Measurements from ENCODE around the gene GNL2. TPM values are rescaled to one million over a fixed set of nuclear protein-coding genes. Genes with fewer than 3 reads are reported as not detected.

The GNL2 gene
- total and polyA plus RNA-seq, 10 of the 15 experiments (the other 5 are each of a cell fraction or from before 2014, with no cell fraction given), result 64.2 to 167 (median 88.2) TPM

- ChIA-PET RAD21 (ENCODE audit: unreplicated experiment) (no interaction called here), SMC1A (ENCODE audit: uncharacterized antibody, unreplicated experiment) (interaction anchor here (0.6 to 1.0 kb wide), 2 partner anchors 14 to 128 kb away, joined by 3 read pairs; no protein-coding TSS in a partner anchor), POLR2A (no interaction called here), CTCF (interaction anchor here (1.0 to 1.3 kb wide), 3 partner anchors 10 to 60 kb away, joined by 3 to 5 read pairs (median 4); no protein-coding TSS in a partner anchor)
- Histone ChIP-seq H3K36me3 (ENCODE audit: control insufficient read depth in 2 of 2, insufficient read depth in 2 of 2, low read length in 1 of 2) (no peaks in the 10 kb centered on the region), H3K9ac (ENCODE audit: control insufficient read depth, insufficient read depth, low read length) (no peak overlapping the region), H3K27me3 (replicated peaks in 1 of 2; ENCODE audit: control insufficient read depth in 2 of 2, insufficient read depth in 2 of 2, low read length in 1 of 2) (no peaks in the 10 kb centered on the region; a peak in 2 of 4 replicates), H2AFZ (ENCODE audit: control insufficient read depth, low read depth, low read length) (no peak overlapping the region), H3K4me1 (ENCODE audit: control insufficient read depth, insufficient read depth, low read length) (no peaks in the 10 kb centered on the region), H3K4me2 (ENCODE audit: control insufficient read depth, insufficient read depth) (no peak overlapping the region), H3K4me3 (no peak overlapping the region), H3K79me2 (ENCODE audit: control insufficient read depth, insufficient read depth, low read length) (no peaks in the 10 kb centered on the region), H3K9me3 (replicated peaks; ENCODE audit: control insufficient read depth, insufficient read depth, low read length) (no peaks in the 10 kb centered on the region), H4K20me1 (ENCODE audit: control insufficient read depth, insufficient read depth) (no peaks in the 10 kb centered on the region), H3K27ac (ENCODE audit: control insufficient read depth, insufficient read depth) (no peak overlapping the region)
- no TSS peak for BruUV-seq (replicated peaks)
- DNase-seq (ENCODE audit: low read depth, low spot score) (no peak), FAIRE-seq (no peak), ATAC-seq (no peak)
- WGBS (ENCODE audit: insufficient coverage, insufficient replicate concordance, low lambda C conversion rate, missing lambda C conversion rate), result 18% methylated on average over 6 of the region's 6 CpGs
- intact Hi-C loops (cut with micrococcal nuclease; ENCODE audit: unreplicated experiment), result no loop called here
- in situ Hi-C loops (cut with MboI), result no loop called here
- TF ChIP-seq TAF1 (IDR thresholded peaks at IDR 0.05; ENCODE audit: borderline replicate concordance, low read depth, low read length), result no peak
- TF ChIP-seq, protein P1, sequence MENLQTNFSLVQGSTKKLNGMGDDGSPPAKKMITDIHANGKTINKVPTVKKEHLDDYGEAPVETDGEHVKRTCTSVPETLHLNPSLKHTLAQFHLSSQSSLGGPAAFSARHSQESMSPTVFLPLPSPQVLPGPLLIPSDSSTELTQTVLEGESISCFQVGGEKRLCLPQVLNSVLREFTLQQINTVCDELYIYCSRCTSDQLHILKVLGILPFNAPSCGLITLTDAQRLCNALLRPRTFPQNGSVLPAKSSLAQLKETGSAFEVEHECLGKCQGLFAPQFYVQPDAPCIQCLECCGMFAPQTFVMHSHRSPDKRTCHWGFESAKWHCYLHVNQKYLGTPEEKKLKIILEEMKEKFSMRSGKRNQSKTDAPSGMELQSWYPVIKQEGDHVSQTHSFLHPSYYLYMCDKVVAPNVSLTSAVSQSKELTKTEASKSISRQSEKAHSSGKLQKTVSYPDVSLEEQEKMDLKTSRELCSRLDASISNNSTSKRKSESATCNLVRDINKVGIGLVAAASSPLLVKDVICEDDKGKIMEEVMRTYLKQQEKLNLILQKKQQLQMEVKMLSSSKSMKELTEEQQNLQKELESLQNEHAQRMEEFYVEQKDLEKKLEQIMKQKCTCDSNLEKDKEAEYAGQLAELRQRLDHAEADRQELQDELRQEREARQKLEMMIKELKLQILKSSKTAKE (IDR thresholded peaks at IDR 0.05; ENCODE audit: low read depth, poor library complexity, severe bottlenecking), result no peak
- no peak for TF ChIP-seq POLR2AphosphoS2 (IDR thresholded peaks at IDR 0.05; ENCODE audit: low read depth, low read length)
- no peak for TF ChIP-seq PBX3 (IDR thresholded peaks at IDR 0.05; ENCODE audit: insufficient replicate concordance, low read depth, low read length)
- no peak for TF ChIP-seq PML (IDR thresholded peaks at IDR 0.05; ENCODE audit: low read length)
- TF ChIP-seq CHD1 (IDR thresholded peaks at IDR 0.05; ENCODE audit: low read depth, low read length), result no peak
- TF ChIP-seq USF2 (IDR thresholded peaks at IDR 0.05; ENCODE audit: borderline replicate concordance, low read depth, low read length), result no peak
- TF ChIP-seq, protein P2, sequence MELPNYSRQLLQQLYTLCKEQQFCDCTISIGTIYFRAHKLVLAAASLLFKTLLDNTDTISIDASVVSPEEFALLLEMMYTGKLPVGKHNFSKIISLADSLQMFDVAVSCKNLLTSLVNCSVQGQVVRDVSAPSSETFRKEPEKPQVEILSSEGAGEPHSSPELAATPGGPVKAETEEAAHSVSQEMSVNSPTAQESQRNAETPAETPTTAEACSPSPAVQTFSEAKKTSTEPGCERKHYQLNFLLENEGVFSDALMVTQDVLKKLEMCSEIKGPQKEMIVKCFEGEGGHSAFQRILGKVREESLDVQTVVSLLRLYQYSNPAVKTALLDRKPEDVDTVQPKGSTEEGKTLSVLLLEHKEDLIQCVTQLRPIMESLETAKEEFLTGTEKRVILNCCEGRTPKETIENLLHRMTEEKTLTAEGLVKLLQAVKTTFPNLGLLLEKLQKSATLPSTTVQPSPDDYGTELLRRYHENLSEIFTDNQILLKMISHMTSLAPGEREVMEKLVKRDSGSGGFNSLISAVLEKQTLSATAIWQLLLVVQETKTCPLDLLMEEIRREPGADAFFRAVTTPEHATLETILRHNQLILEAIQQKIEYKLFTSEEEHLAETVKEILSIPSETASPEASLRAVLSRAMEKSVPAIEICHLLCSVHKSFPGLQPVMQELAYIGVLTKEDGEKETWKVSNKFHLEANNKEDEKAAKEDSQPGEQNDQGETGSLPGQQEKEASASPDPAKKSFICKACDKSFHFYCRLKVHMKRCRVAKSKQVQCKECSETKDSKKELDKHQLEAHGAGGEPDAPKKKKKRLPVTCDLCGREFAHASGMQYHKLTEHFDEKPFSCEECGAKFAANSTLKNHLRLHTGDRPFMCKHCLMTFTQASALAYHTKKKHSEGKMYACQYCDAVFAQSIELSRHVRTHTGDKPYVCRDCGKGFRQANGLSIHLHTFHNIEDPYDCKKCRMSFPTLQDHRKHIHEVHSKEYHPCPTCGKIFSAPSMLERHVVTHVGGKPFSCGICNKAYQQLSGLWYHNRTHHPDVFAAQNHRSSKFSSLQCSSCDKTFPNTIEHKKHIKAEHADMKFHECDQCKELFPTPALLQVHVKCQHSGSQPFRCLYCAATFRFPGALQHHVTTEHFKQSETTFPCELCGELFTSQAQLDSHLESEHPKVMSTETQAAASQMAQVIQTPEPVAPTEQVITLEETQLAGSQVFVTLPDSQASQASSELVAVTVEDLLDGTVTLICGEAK (IDR thresholded peaks at IDR 0.05; ENCODE audit: borderline replicate concordance), result no peak
- TF ChIP-seq, protein P3, sequence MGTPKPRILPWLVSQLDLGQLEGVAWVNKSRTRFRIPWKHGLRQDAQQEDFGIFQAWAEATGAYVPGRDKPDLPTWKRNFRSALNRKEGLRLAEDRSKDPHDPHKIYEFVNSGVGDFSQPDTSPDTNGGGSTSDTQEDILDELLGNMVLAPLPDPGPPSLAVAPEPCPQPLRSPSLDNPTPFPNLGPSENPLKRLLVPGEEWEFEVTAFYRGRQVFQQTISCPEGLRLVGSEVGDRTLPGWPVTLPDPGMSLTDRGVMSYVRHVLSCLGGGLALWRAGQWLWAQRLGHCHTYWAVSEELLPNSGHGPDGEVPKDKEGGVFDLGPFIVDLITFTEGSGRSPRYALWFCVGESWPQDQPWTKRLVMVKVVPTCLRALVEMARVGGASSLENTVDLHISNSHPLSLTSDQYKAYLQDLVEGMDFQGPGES (IDR thresholded peaks at IDR 0.05), result no peak
- no peak for TF ChIP-seq NFYB (IDR thresholded peaks at IDR 0.05; ENCODE audit: insufficient read depth, low read depth, low read length)
- TF ChIP-seq IRF4 (IDR thresholded peaks at IDR 0.05; ENCODE audit: low read depth, low read length), result no peak
- no peak for TF ChIP-seq BMI1 (IDR thresholded peaks at IDR 0.05; ENCODE audit: borderline replicate concordance)
- no peak for TF ChIP-seq RELA (IDR thresholded peaks at IDR 0.05; ENCODE audit: borderline replicate concordance, partially characterized antibody)
- TF ChIP-seq PAX5 (IDR thresholded peaks at IDR 0.05; ENCODE audit: borderline replicate concordance, low read depth, low read length), result no peak
- no peak for TF ChIP-seq TCF7 (IDR thresholded peaks at IDR 0.05; ENCODE audit: borderline replicate concordance)
These were observed 26.4 kb upstream of the GNL2 start for GRCh38 chr1:37622131-37622530.
